ENCODE data around the gene ASAP2. TPM values are rescaled to one million over a fixed set of nuclear protein-coding genes. Genes with fewer than 3 reads are reported as not detected.

Gene ASAP2
- polyA plus RNA-seq, 4 donors = 50.7 to 60.8 (median 58.3) TPM

GRCh38 chr2:9416267-9416961, 209.8 kb downstream of the ASAP2 start:
- no peak for DNase-seq (ENCODE audit: low read depth in 4 of 4, low spot score in 2 of 4)

- DNase-seq (ENCODE audit: low read depth in 4 of 4, low spot score in 2 of 4) = no peak
Observed at GRCh38 chr2:9416962-9417316, 210.3 kb downstream of the ASAP2 start.

- no peak for DNase-seq (ENCODE audit: low read depth in 4 of 4, low spot score in 2 of 4)
Observed at GRCh38 chr2:9417725-9418124, 211.1 kb downstream of the ASAP2 start.

GRCh38 chr2:9418746-9419145, 212.1 kb downstream of the ASAP2 start:
- no peak for DNase-seq (ENCODE audit: low read depth in 4 of 4, low spot score in 2 of 4)

GRCh38 chr2:9419541-9419940, 212.9 kb downstream of the ASAP2 start:
- DNase-seq (ENCODE audit: low read depth in 4 of 4, low spot score in 2 of 4) = no peak

GRCh38 chr2:9420495-9420894, 213.9 kb downstream of the ASAP2 start:
- DNase-seq (ENCODE audit: low read depth in 4 of 4, low spot score in 2 of 4) = no peak

- DNase-seq (ENCODE audit: low read depth in 4 of 4, low spot score in 2 of 4) = no peak
Observed at GRCh38 chr2:9422321-9423099, 215.9 kb downstream of the ASAP2 start.

- peak; percentile 90 to 98 (median 96) for DNase-seq (ENCODE audit: low read depth in 4 of 4, low spot score in 2 of 4)
Observed at GRCh38 chr2:9423100-9423921, 216.7 kb downstream of the ASAP2 start, which contains the start of the genes CPSF3 and ITGB1BP1. CPSF3 (plus strand) TSS chr2:9423654; CDS start chr2:9423774, 120 bp downstream. ITGB1BP1 (minus strand) TSS chr2:9423528; CDS start chr2:9418697, 4,831 bp downstream.

- DNase-seq (ENCODE audit: low read depth in 4 of 4, low spot score in 2 of 4) = no peak
Observed at GRCh38 chr2:9423922-9424272, 217.3 kb downstream of the ASAP2 start.

GRCh38 chr2:9424447-9425164, 218.0 kb downstream of the ASAP2 start:
- DNase-seq (ENCODE audit: low read depth in 4 of 4, low spot score in 2 of 4) = no peak

- DNase-seq (ENCODE audit: low read depth in 4 of 4, low spot score in 2 of 4) = no peak
Observed at GRCh38 chr2:9428965-9429577, 222.5 kb downstream of the ASAP2 start.

- no peak for DNase-seq (ENCODE audit: low read depth in 4 of 4, low spot score in 2 of 4)
Observed at GRCh38 chr2:9430316-9431293, 224.0 kb downstream of the ASAP2 start.

- no peak for DNase-seq (ENCODE audit: low read depth in 4 of 4, low spot score in 2 of 4)
Observed at GRCh38 chr2:9434489-9434888, 227.9 kb downstream of the ASAP2 start.

- no peak for DNase-seq (ENCODE audit: low read depth in 4 of 4, low spot score in 2 of 4)
Observed at GRCh38 chr2:9439536-9439935, 232.9 kb downstream of the ASAP2 start.

GRCh38 chr2:9440058-9440727, 233.6 kb downstream of the ASAP2 start:
- DNase-seq (ENCODE audit: low read depth in 4 of 4, low spot score in 2 of 4) = no peak

GRCh38 chr2:9441556-9441955, 234.9 kb downstream of the ASAP2 start:
- no peak for DNase-seq (ENCODE audit: low read depth in 4 of 4, low spot score in 2 of 4)

- no peak for DNase-seq (ENCODE audit: low read depth in 4 of 4, low spot score in 2 of 4)
Observed at GRCh38 chr2:9443526-9443925, 236.9 kb downstream of the ASAP2 start.

- no peak for DNase-seq (ENCODE audit: low read depth in 4 of 4, low spot score in 2 of 4)
Observed at GRCh38 chr2:9445089-9445488, 238.5 kb downstream of the ASAP2 start.
